Loucy (cell line): ENCODE results near the gene MT1A.

ENCODE experiments used
- H2AFZ ChIP-seq: fragments of 200-600 bp; sonication (generic); 2 replicates; pipeline ENCODE4 v1.6.0; 2016; ENCODE audit warnings: antibody characterized with exemption, mild to moderate bottlenecking, low read length, moderate library complexity
- H3F3A ChIP-seq: fragments of 200-600 bp; 2 replicates; pipeline ENCODE4 v1.6.0; 2016; ENCODE audit warnings: antibody characterized with exemption, low read depth, mild to moderate bottlenecking
- H3K27me3 ChIP-seq: fragments of 200-600 bp; sonication (generic); 2 replicates; pipeline ENCODE4 v1.6.1; 2014; ENCODE audit warnings: low read length, mild to moderate bottlenecking; ENCODE audit not compliant: insufficient read depth, poor library complexity, severe bottlenecking
- H3K36me3 ChIP-seq: fragments of 200-600 bp; sonication (generic); 2 replicates; pipeline ENCODE4 v1.6.1; 2016; ENCODE audit warnings: low read length; ENCODE audit not compliant: insufficient read depth
- H3K4me1 ChIP-seq: fragments of 200-600 bp; sonication (generic); 2 replicates; pipeline ENCODE4 v1.5.1; 2014; ENCODE audit warnings: low read length, mild to moderate bottlenecking; ENCODE audit not compliant: insufficient read depth, poor library complexity, severe bottlenecking
- H3K4me2 ChIP-seq: fragments of 200-600 bp; sonication (generic); 2 replicates; pipeline ENCODE4 v1.6.0; 2014; ENCODE audit warnings: antibody characterized with exemption, low read length, low read depth, mild to moderate bottlenecking; ENCODE audit not compliant: poor library complexity, severe bottlenecking
- H3K4me3 ChIP-seq: fragments of 200-600 bp; sonication (generic); 2 replicates; pipeline ENCODE4 v1.5.1; 2014; ENCODE audit warnings: low read length, mild to moderate bottlenecking, mixed read lengths; ENCODE audit not compliant: poor library complexity, severe bottlenecking
- H3K79me2 ChIP-seq: fragments of 200-600 bp; sonication (generic); 2 replicates; pipeline ENCODE4 v1.6.1; 2014; ENCODE audit warnings: low read length; ENCODE audit not compliant: insufficient read depth
- H3K9ac ChIP-seq: fragments of 200-600 bp; sonication (generic); 2 replicates; pipeline ENCODE4 v1.6.0; 2014; ENCODE audit warnings: mild to moderate bottlenecking, low read depth, low read length, moderate library complexity; ENCODE audit not compliant: poor library complexity, severe bottlenecking
- H3K9me2 ChIP-seq: fragments of 200-600 bp; sonication (generic); replicated peaks from 2 replicates; pipeline ENCODE4 v1.6.1; 2016; ENCODE audit warnings: low read depth, low read length, mixed read lengths
- H3K9me3 ChIP-seq: fragments of 200-600 bp; sonication (generic); 2 replicates; pipeline ENCODE4 v1.6.1; 2014; ENCODE audit warnings: mild to moderate bottlenecking, antibody characterized with exemption, low read length, low read depth; ENCODE audit not compliant: insufficient read depth
- H4K20me1 ChIP-seq: fragments of 200-600 bp; sonication (generic); 2 replicates; pipeline ENCODE4 v1.6.0; 2014; ENCODE audit warnings: antibody characterized with exemption, low read length, mild to moderate bottlenecking; ENCODE audit not compliant: insufficient read depth, poor library complexity, severe bottlenecking
- CTCF ChIP-seq: fragments of 200-600 bp; sonication (generic); conservative IDR thresholded peaks from 2 replicates; pipeline ENCODE4 v1.5.1; 2014; ENCODE audit warnings: mild to moderate bottlenecking, antibody characterized with exemption, low read length
- EZH2phosphoT487 ChIP-seq: fragments of 200-600 bp; IDR thresholded peaks from 2 replicates; pipeline ENCODE4 v1.6.1; 2018; ENCODE audit warnings: antibody characterized with exemption, mild to moderate bottlenecking, moderate library complexity, borderline replicate concordance

MT1A gene

GRCh38 chr16:56616608-56617211 lies 21.8 kb upstream of the MT1A start:
- Histone ChIP-seq H3K79me2 (no peaks in the 10 kb centered on the region), H3K27me3 (no peaks in the 10 kb centered on the region), H3K9ac (no peak overlapping the region), H3K4me3 (no peak overlapping the region), H3K36me3 (no peaks in the 10 kb centered on the region), H4K20me1 (no peaks in the 10 kb centered on the region), H2AFZ (no peak overlapping the region), H3K9me2 (no peaks in the 10 kb centered on the region), H3K9me3 (no peaks in the 10 kb centered on the region), H3K4me1 (no peaks in the 10 kb centered on the region), H3F3A (no peaks in the 10 kb centered on the region), H3K4me2 (no peak overlapping the region)
- TF ChIP-seq CTCF (no peak), EZH2phosphoT487 (no peak)

- no peaks in the 10 kb centered on the region for H3K36me3 ChIP-seq
- no peaks in the 10 kb centered on the region for H3K9me3 ChIP-seq
- no peak overlapping the region for H3K9ac ChIP-seq
- no peaks in the 10 kb centered on the region for H4K20me1 ChIP-seq
- H3K4me1 ChIP-seq = no peaks in the 10 kb centered on the region
- TF ChIP-seq CTCF = no peak
- TF ChIP-seq EZH2phosphoT487 = no peak
- no peak overlapping the region for H3K4me2 ChIP-seq
- H2AFZ ChIP-seq = no peak overlapping the region
- H3K4me3 ChIP-seq = no peak overlapping the region
- no peaks in the 10 kb centered on the region for H3K27me3 ChIP-seq
- H3F3A ChIP-seq = no peaks in the 10 kb centered on the region
- H3K79me2 ChIP-seq = no peaks in the 10 kb centered on the region
- H3K9me2 ChIP-seq = no peaks in the 10 kb centered on the region
Measured at GRCh38 chr16:56617212-56618085, 21.0 kb upstream of the MT1A start.

- no peaks in the 10 kb centered on the region for H3K36me3 ChIP-seq
- H3K79me2 ChIP-seq = no peaks in the 10 kb centered on the region
- H3F3A ChIP-seq = no peaks in the 10 kb centered on the region
- no peaks in the 10 kb centered on the region for H3K9me3 ChIP-seq
- H3K27me3 ChIP-seq = no peaks in the 10 kb centered on the region
- no peaks in the 10 kb centered on the region for H4K20me1 ChIP-seq
- H2AFZ ChIP-seq = no peak overlapping the region
- TF ChIP-seq CTCF (no peak), EZH2phosphoT487 (no peak)
- no peak overlapping the region for H3K4me3 ChIP-seq
- H3K4me2 ChIP-seq = no peak overlapping the region
- no peaks in the 10 kb centered on the region for H3K4me1 ChIP-seq
- no peaks in the 10 kb centered on the region for H3K9me2 ChIP-seq
- H3K9ac ChIP-seq = no peak overlapping the region
Measured at GRCh38 chr16:56618138-56618537, 20.3 kb upstream of the MT1A start.
